ENCODE data around the gene MORN4.
A peak's percentile ranks its signal among the peaks of the same experiment; 100 is the strongest.
"Not testable (repeated sequence)": the region's sequence is repeated elsewhere in the genome, so short reads cannot be mapped to it uniquely, and the experiment has no call there.

MORN4 gene

GRCh38 chr10:97583476-97583875 is 49.8 kb downstream of the MORN4 start:
- H3K4me1 Mint-ChIP-seq (ENCODE audit: low read depth in 2 of 2), result no peaks in the 10 kb centered on the region

DNA sequence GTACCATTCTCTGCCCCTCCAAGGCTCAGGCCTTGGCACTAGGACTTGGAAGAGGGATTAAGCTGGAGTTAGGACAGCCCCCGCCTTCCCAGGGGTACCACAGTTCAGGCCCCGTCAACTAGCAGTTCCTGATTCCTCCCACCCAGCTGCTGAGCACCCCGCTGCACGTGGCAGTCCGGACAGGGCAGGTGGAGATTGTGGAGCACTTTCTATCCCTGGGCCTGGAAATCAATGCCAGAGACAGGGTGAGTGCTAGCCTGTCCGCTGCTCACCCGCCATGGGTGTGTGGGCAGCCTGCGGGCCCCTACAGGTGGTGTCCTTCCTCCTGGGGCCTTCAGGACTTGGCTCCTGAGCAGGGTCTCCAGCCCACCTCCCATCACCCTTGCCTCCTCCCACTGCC is 51.1 kb downstream of the MORN4 start:
- DNase-seq (no peak), ATAC-seq (replicated peaks) (no peak)
- Mint-ChIP-seq H3K36me3 (ENCODE audit: insufficient read depth) (no peaks in the 10 kb centered on the region), H3K27ac (peak overlapping the region in 1 of 2 donors; percentile 32), H3K9me3 (no peaks in the 10 kb centered on the region), H3K4me1 (ENCODE audit: low read depth in 2 of 2) (no peaks in the 10 kb centered on the region), H3K4me3 (no peak overlapping the region), H3K27me3 (no peaks in the 10 kb centered on the region)

More at GRCh38 chr10:97583476-97583875, 49.8 kb downstream of the MORN4 start:
- H3K27me3 Mint-ChIP-seq, result no peaks in the 10 kb centered on the region
- DNase-seq, result no peak
- H3K36me3 Mint-ChIP-seq (ENCODE audit: insufficient read depth), result no peaks in the 10 kb centered on the region
- no peak for ATAC-seq (replicated peaks)
- no peak overlapping the region for H3K27ac Mint-ChIP-seq
- no peaks in the 10 kb centered on the region for H3K9me3 Mint-ChIP-seq
- H3K4me3 Mint-ChIP-seq, result no peak overlapping the region

GRCh38 chr10:97580421-97581367 is 52.6 kb downstream of the MORN4 start:
- no peaks in the 10 kb centered on the region for H3K36me3 Mint-ChIP-seq (ENCODE audit: insufficient read depth)
- H3K27me3 Mint-ChIP-seq, result no peaks in the 10 kb centered on the region
- peak overlapping the region in 1 of 2 donors; percentile 14 for H3K27ac Mint-ChIP-seq
- ATAC-seq (replicated peaks) (no peak), DNase-seq (no peak)
- no peaks in the 10 kb centered on the region for H3K4me1 Mint-ChIP-seq (ENCODE audit: low read depth in 2 of 2)
- no peaks in the 10 kb centered on the region for H3K9me3 Mint-ChIP-seq
- H3K4me3 Mint-ChIP-seq, result no peak overlapping the region

DNA sequence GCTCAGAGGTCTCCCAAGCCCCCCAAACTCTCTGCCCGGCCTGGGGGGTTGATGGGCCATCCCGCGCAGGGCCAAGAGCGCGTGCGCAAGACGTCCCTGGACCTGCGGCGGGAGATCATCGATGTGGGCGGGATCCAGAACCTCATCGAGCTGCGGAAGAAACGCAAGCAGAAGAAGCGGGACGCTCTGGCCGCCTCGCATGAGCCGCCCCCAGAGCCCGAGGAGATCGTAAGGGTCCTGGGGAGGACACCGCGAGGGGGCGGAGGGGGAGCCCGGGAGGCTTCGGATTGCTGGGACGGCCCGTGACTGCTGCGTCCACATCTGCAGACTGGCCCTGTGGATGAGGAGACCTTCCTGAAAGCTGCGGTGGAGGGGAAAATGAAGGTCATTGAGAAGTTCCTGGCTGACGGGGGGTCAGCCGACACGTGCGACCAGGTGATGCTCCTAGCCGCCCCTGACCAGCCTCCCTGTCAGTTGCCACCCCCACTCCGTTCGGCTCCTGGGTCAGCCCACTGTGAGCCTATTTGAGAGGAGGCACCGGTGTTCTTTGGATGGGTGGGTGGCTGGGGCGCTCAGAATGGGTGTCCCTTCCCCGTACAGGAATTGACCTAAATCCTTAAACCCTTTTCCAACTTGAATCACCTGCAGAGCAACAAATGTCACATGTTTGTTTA is 55.0 kb downstream of the MORN4 start:
- no peak overlapping the region for H3K4me3 Mint-ChIP-seq
- no peaks in the 10 kb centered on the region for H3K4me1 Mint-ChIP-seq (ENCODE audit: low read depth in 2 of 2)
- H3K36me3 Mint-ChIP-seq (ENCODE audit: insufficient read depth), result no peaks in the 10 kb centered on the region
- no peaks in the 10 kb centered on the region for H3K9me3 Mint-ChIP-seq
- no peak overlapping the region for H3K27ac Mint-ChIP-seq
- ATAC-seq (replicated peaks) (no peak), DNase-seq (no peak)
- H3K27me3 Mint-ChIP-seq, result no peaks in the 10 kb centered on the region

DNA sequence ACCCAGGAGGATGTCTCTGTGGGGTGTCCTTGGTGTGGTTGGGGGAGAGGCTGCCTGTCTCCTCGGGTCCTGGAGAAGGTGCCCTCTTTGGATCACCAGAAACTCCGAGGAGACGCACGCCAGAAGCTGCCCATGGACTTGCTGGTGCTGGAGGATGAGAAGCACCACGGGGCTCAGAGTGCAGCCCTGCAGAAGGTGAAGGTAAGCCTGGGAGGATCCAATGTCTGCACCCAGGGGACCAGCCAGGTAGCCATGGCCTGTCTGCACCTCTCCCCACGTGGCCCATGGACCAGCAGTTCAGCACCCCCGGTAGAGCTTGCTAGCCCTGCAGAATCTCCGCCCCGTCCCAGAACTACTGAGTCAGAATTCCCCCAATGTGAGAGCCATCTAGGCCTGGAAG is 55.6 kb downstream of the MORN4 start:
- Mint-ChIP-seq H3K4me3 (no peak overlapping the region), H3K4me1 (ENCODE audit: low read depth in 2 of 2) (no peaks in the 10 kb centered on the region), H3K36me3 (ENCODE audit: insufficient read depth) (no peaks in the 10 kb centered on the region), H3K9me3 (no peaks in the 10 kb centered on the region), H3K27ac (no peak overlapping the region), H3K27me3 (no peaks in the 10 kb centered on the region)
- no peak for DNase-seq
- no peak for ATAC-seq (replicated peaks)

GRCh38 chr10:97576487-97576886 is 56.8 kb downstream of the MORN4 start:
- H3K27ac Mint-ChIP-seq, result peak overlapping the region; percentile 9 to 64
- not testable (repeated sequence) for H3K4me1 Mint-ChIP-seq (ENCODE audit: low read depth in 2 of 2); H3K27me3 Mint-ChIP-seq; ATAC-seq (replicated peaks); H3K4me3 Mint-ChIP-seq; H3K9me3 Mint-ChIP-seq; DNase-seq; H3K36me3 Mint-ChIP-seq (ENCODE audit: insufficient read depth)

DNA sequence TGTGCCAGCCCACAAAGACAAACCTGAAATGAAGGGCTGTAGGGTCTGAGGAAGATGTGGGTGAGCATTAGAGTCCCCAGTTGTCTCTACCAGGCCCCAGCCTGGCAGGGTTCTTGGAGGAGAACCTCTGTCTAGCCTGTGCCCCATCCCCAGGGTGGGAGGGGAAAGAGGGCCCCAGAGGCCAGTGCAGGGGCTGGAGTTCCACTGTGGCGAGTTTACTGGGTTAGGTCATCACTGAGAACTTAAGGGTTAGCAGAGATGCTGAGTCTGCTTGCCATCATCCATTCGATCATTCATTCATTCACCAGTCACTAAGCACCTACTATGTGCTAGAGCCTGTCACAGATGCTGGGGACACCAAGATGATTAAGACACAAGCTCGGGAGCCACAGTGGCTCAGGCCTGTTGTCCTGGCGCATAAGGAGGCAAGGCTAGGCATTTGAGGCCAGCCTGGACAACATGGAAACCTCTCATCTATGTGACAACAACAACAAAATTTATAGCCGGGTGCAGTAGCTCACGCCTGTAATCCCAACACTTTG is 58.1 kb downstream of the MORN4 start:
- Mint-ChIP-seq H3K27ac (no peak overlapping the region), H3K9me3 (no peaks in the 10 kb centered on the region), H3K27me3 (no peaks in the 10 kb centered on the region), H3K36me3 (ENCODE audit: insufficient read depth) (no peaks in the 10 kb centered on the region), H3K4me1 (ENCODE audit: low read depth in 2 of 2) (no peaks in the 10 kb centered on the region), H3K4me3 (no peak overlapping the region)
- no peak for ATAC-seq (replicated peaks)
- no peak for DNase-seq

- ATAC-seq (replicated peaks) (no peak), DNase-seq (no peak)
- Mint-ChIP-seq H3K4me3 (no peak overlapping the region), H3K9me3 (no peaks in the 10 kb centered on the region), H3K27me3 (no peaks in the 10 kb centered on the region), H3K27ac (no peak overlapping the region), H3K4me1 (ENCODE audit: low read depth in 2 of 2) (no peaks in the 10 kb centered on the region), H3K36me3 (ENCODE audit: insufficient read depth) (no peaks in the 10 kb centered on the region)
Observed at GRCh38 chr10:97574374-97575126, 58.8 kb downstream of the MORN4 start.

GRCh38 chr10:97573672-97574071 is 59.6 kb downstream of the MORN4 start:
- Mint-ChIP-seq H3K36me3 (ENCODE audit: insufficient read depth) (no peaks in the 10 kb centered on the region), H3K4me1 (ENCODE audit: low read depth in 2 of 2) (no peaks in the 10 kb centered on the region), H3K27me3 (no peaks in the 10 kb centered on the region), H3K27ac (no peak overlapping the region), H3K9me3 (no peaks in the 10 kb centered on the region), H3K4me3 (no peak overlapping the region)
- no peak for ATAC-seq (replicated peaks)
- no peak for DNase-seq

DNA sequence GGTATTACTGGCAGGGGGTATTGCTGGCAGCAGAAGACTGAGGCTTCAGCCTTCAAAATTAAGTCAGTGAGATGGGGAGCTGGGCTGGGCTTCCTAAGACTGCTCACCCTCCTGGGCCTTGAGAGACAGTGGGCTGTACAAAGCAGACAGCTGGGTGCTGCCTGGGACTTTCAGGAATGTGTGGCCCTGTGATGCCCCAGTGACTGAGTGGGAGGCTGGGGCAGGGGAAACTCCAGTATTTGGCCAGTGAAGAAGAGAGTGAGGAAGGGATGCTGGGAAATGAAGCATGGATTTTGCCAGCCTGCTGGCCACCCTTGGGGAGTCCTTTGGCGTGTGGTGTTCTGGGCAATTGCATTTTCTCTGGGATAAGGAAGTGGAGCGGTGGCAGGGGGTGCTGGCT is 60.3 kb downstream of the MORN4 start:
- Mint-ChIP-seq H3K9me3 (no peaks in the 10 kb centered on the region), H3K36me3 (ENCODE audit: insufficient read depth) (no peaks in the 10 kb centered on the region), H3K27ac (peak overlapping the region in 1 of 2 donors; percentile 64), H3K4me1 (ENCODE audit: low read depth in 2 of 2) (no peaks in the 10 kb centered on the region), H3K4me3 (no peak overlapping the region), H3K27me3 (no peaks in the 10 kb centered on the region)
- DNase-seq, result no peak
- ATAC-seq (replicated peaks), result no peak

DNA sequence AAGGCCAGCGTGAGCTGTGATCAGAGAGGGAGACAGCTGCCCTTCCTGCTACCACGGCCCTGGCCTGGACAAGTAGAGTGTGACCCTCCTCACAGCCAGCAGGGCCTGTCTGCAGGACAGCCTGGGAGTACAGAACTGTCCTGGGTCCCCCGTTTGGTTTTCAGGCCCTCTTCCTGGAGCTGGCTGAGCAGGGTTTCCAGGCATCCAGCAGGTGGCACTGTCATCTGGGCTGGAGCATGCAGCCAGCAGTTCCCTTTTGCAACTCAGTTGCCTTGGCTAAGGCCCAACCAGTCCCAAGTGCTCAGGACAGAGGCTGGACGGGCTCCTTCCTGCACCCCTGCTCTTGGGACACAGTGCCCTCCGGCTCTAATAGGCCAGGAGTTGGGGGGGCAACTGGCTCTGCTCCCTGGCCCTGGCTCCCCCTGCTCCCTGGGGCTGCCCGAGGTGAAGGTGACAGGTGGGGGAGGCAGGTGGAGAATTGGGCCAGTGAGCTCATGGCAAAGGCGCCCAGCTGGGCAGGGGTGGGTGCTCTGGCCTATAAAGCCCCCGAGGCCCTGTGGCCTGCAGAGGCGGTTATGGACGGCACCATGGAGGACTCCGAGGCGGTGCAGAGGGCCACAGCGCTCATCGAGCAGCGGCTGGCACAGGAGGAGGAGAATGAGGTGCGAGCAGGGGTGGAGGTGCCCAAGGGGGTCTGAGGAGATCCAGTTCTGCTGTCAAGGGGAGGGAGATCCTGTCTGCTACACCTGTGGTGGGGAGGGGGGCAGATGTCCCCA is 60.9 kb downstream of the MORN4 start, which contains the start of gene ANKRD2:
Gene ANKRD2 (plus strand): TSS at position 566 of the 776 bp plus-strand sequence. CDS start 10 bp downstream, at position 576.
- Mint-ChIP-seq H3K27ac (peak within 1 kb of the TSS in 1 of 2 donors; percentile 64), H3K4me3 (no peak within 1 kb of the TSS), H3K4me1 (ENCODE audit: low read depth in 2 of 2) (no peaks in the 10 kb centered on the region), H3K36me3 (ENCODE audit: insufficient read depth) (no peaks in the 10 kb centered on the region), H3K9me3 (no peaks in the 10 kb centered on the region), H3K27me3 (no peaks in the 10 kb centered on the region)
- DNase-seq (peak; percentile 42 to 50 (median 48)), ATAC-seq (replicated peaks) (peak; percentile 77)

- Mint-ChIP-seq H3K36me3 (ENCODE audit: insufficient read depth) (peaks cover 3% of the 10 kb centered on the region), H3K4me3 (no peak overlapping the region), H3K27me3 (no peaks in the 10 kb centered on the region), H3K27ac (no peak overlapping the region), H3K9me3 (no peaks in the 10 kb centered on the region), H3K4me1 (ENCODE audit: low read depth in 2 of 2) (no peaks in the 10 kb centered on the region)
- no peak for DNase-seq
- no peak for ATAC-seq (replicated peaks)
Observed at GRCh38 chr10:97571622-97572021, 61.7 kb downstream of the MORN4 start.

Data from effector memory CD8-positive, alpha-beta T cell (primary cell).